ENCODE data around the gene RNF6. TPM values are rescaled to one million over a fixed set of nuclear protein-coding genes. Genes with fewer than 3 reads are reported as not detected.
A peak's percentile ranks its signal among the peaks of the same experiment; 100 is the strongest.

The RNF6 gene
- total and polyA plus RNA-seq, 10 of the 15 experiments (the other 5 are each of a cell fraction or from before 2014, with no cell fraction given): 19.0 to 54.0 (median 33.8) TPM

DNA sequence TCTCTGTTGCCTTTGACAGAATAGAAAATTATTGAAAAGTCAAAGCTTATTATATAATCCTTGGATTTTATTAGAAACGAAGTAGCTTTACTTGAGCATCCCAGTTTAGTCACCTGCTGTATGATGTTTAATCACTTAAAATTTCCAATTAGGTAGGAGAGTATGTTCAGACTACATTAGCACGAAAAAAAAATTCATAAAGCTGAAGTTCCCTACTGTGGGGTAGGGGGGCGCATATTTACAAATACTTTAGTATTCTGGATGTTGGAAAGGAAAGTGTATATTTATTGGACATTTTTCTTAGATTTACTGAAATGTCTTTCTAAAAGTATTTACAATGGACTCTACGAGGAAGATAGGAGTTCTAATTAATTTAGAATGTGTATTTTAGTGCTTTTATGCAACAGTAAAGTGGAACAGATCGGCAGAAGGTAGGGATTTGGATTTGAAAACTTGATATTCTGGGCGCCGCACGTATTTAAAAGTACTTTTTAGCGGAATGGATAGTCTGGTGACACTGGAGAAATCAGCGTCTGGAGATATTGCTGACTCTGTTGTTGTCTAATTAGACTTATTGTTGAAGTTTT is 33.7 kb upstream of the RNF6 start:
- Histone ChIP-seq H3K27ac (ENCODE audit: control insufficient read depth, insufficient read depth) (no peak overlapping the region), H3K9ac (ENCODE audit: control insufficient read depth, insufficient read depth, low read length) (peak overlapping the region; percentile 61), H3K9me3 (replicated peaks; ENCODE audit: control insufficient read depth, insufficient read depth, low read length) (no peaks in the 10 kb centered on the region), H4K20me1 (ENCODE audit: control insufficient read depth, insufficient read depth) (no peaks in the 10 kb centered on the region), H3K4me2 (ENCODE audit: control insufficient read depth, insufficient read depth) (peak overlapping the region; percentile 76), H3K36me3 (ENCODE audit: control insufficient read depth in 2 of 2, insufficient read depth in 2 of 2, low read length in 1 of 2) (no peaks in the 10 kb centered on the region), H2AFZ (ENCODE audit: control insufficient read depth, low read depth, low read length) (no peak overlapping the region), H3K4me1 (ENCODE audit: control insufficient read depth, insufficient read depth, low read length) (no peaks in the 10 kb centered on the region), H3K27me3 (replicated peaks in 1 of 2; ENCODE audit: control insufficient read depth in 2 of 2, insufficient read depth in 2 of 2, low read length in 1 of 2) (no peaks in the 10 kb centered on the region; a peak in 1 of 4 replicates), H3K4me3 (peak overlapping the region; percentile 80), H3K79me2 (ENCODE audit: control insufficient read depth, insufficient read depth, low read length) (peaks cover 50% of the 10 kb centered on the region)
- TF ChIP-seq, protein P1, sequence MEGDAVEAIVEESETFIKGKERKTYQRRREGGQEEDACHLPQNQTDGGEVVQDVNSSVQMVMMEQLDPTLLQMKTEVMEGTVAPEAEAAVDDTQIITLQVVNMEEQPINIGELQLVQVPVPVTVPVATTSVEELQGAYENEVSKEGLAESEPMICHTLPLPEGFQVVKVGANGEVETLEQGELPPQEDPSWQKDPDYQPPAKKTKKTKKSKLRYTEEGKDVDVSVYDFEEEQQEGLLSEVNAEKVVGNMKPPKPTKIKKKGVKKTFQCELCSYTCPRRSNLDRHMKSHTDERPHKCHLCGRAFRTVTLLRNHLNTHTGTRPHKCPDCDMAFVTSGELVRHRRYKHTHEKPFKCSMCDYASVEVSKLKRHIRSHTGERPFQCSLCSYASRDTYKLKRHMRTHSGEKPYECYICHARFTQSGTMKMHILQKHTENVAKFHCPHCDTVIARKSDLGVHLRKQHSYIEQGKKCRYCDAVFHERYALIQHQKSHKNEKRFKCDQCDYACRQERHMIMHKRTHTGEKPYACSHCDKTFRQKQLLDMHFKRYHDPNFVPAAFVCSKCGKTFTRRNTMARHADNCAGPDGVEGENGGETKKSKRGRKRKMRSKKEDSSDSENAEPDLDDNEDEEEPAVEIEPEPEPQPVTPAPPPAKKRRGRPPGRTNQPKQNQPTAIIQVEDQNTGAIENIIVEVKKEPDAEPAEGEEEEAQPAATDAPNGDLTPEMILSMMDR (IDR thresholded peaks at IDR 0.05 in 2 of 3, conservative IDR thresholded peaks at IDR 0.05 in 1 of 3; ENCODE audit: control insufficient read depth in 2 of 3, extremely low read depth in 1 of 3, insufficient read depth in 1 of 3, low read depth in 3 of 3, low read length in 3 of 3): peak; percentile 23 to 41 (median 28); a peak in 4 of 6 replicates
- TF ChIP-seq MYB (IDR thresholded peaks at IDR 0.05; ENCODE audit: borderline replicate concordance, low read depth, low read length): no peak
- BruUV-seq (replicated peaks): no TSS peak
- no peak for ATAC-seq
- no peak for DNase-seq (ENCODE audit: low read depth, low spot score)
- POLR2A ChIA-PET: no interaction called here
- RAD21 ChIA-PET (ENCODE audit: unreplicated experiment): interaction anchor here (0.9 kb wide), 1 partner anchor 71 kb away, joined by 3 read pairs; no protein-coding TSS in a partner anchor
- SMC1A ChIA-PET (ENCODE audit: uncharacterized antibody, unreplicated experiment): interaction anchor here (0.7 to 2.7 kb wide), 3 partner anchors 10 to 129 kb away, joined by 3 to 8 read pairs (median 3); no protein-coding TSS in a partner anchor
- in situ Hi-C loops (cut with MboI) (no loop called here), intact Hi-C loops (cut with micrococcal nuclease; ENCODE audit: unreplicated experiment) (loop anchor here (2.0 to 5.0 kb wide), 2 partner anchors 35 to 72 kb away; no protein-coding TSS in a partner anchor)
- CTCF ChIA-PET: interaction anchor here (0.6 to 3.0 kb wide), 8 partner anchors 10 to 227 kb away, joined by 3 to 15 read pairs (median 4); no protein-coding TSS in a partner anchor
- FAIRE-seq: peak; percentile 35
- 71% methylated on average over 10 of the region's 10 CpGs for WGBS (ENCODE audit: insufficient coverage, insufficient replicate concordance, low lambda C conversion rate, missing lambda C conversion rate)

DNA sequence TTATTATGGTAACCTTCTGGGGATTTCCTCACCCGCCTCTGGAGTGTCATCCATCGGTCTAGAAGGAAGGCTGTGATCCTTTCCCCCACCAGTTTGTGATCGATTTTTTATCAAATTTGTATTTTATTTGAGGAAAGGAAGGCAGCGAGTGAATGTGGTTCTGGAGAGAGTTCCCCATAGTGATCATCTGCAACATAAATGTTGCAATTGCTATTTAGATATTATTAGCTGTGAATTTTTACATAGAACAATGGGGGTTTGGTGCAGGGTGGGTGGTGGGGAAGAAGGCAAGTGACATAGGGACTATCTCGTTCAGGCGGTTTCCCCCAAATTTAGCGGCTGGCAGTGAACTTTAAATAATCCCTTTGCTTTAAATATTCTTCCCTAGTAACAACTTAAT is 33.0 kb upstream of the RNF6 start:
- Histone ChIP-seq H3K27ac (ENCODE audit: control insufficient read depth, insufficient read depth) (peak overlapping the region; percentile 86), H3K9me3 (replicated peaks; ENCODE audit: control insufficient read depth, insufficient read depth, low read length) (no peaks in the 10 kb centered on the region), H3K4me1 (ENCODE audit: control insufficient read depth, insufficient read depth, low read length) (no peaks in the 10 kb centered on the region), H3K79me2 (ENCODE audit: control insufficient read depth, insufficient read depth, low read length) (peaks cover 50% of the 10 kb centered on the region), H3K27me3 (replicated peaks in 1 of 2; ENCODE audit: control insufficient read depth in 2 of 2, insufficient read depth in 2 of 2, low read length in 1 of 2) (no peaks in the 10 kb centered on the region; a peak in 1 of 4 replicates), H4K20me1 (ENCODE audit: control insufficient read depth, insufficient read depth) (no peaks in the 10 kb centered on the region), H3K36me3 (ENCODE audit: control insufficient read depth in 2 of 2, insufficient read depth in 2 of 2, low read length in 1 of 2) (no peaks in the 10 kb centered on the region), H3K4me2 (ENCODE audit: control insufficient read depth, insufficient read depth) (peak overlapping the region; percentile 76), H3K9ac (ENCODE audit: control insufficient read depth, insufficient read depth, low read length) (peak overlapping the region; percentile 61), H3K4me3 (peak overlapping the region; percentile 80), H2AFZ (ENCODE audit: control insufficient read depth, low read depth, low read length) (peak overlapping the region; percentile 38; the same call in 1 of the 2 replicates)
- FAIRE-seq: no peak
- CTCF ChIA-PET: interaction anchor here (0.6 to 3.0 kb wide), 6 partner anchors 10 to 645 kb away, joined by 3 to 15 read pairs (median 4); no protein-coding TSS in a partner anchor
- RAD21 ChIA-PET (ENCODE audit: unreplicated experiment): interaction anchor here (0.9 kb wide), 1 partner anchor 70 kb away, joined by 3 read pairs; no protein-coding TSS in a partner anchor
- intact Hi-C loops (cut with micrococcal nuclease; ENCODE audit: unreplicated experiment) (loop anchor here (2.0 to 5.0 kb wide), 2 partner anchors 34 to 72 kb away; no protein-coding TSS in a partner anchor), in situ Hi-C loops (cut with MboI) (no loop called here)
- POLR2A ChIA-PET: no interaction called here
- no TSS peak for BruUV-seq (replicated peaks)
- ATAC-seq: no peak
- DNase-seq (ENCODE audit: low read depth, low spot score): no peak
- 1% methylated on average over 7 of the region's 7 CpGs for WGBS (ENCODE audit: insufficient coverage, insufficient replicate concordance, low lambda C conversion rate, missing lambda C conversion rate)
- SMC1A ChIA-PET (ENCODE audit: uncharacterized antibody, unreplicated experiment): interaction anchor here (0.7 to 1.4 kb wide), 2 partner anchors 36 to 129 kb away, joined by 3 read pairs; no protein-coding TSS in a partner anchor
- TF ChIP-seq ETV6 (conservative IDR thresholded peaks at IDR 0.05 in 1 of 2, IDR thresholded peaks at IDR 0.05 in 1 of 2; ENCODE audit: borderline replicate concordance in 1 of 2, low read depth in 1 of 2) (no peak), NFXL1 (IDR thresholded peaks at IDR 0.05; ENCODE audit: borderline replicate concordance) (no peak), STAT3 (IDR thresholded peaks at IDR 0.05; ENCODE audit: low read depth, low read length) (no peak), ZNF622 (IDR thresholded peaks at IDR 0.05) (no peak), DPF2 (IDR thresholded peaks at IDR 0.05) (no peak), CHD2 (IDR thresholded peaks at IDR 0.05; ENCODE audit: borderline replicate concordance, low read depth, low read length) (no peak), POU2F2 (IDR thresholded peaks at IDR 0.05; ENCODE audit: borderline replicate concordance, low read depth, low read length) (no peak), EGR1 (IDR thresholded peaks at IDR 0.05; ENCODE audit: borderline replicate concordance in 1 of 2, low read depth in 2 of 2, low read length in 2 of 2) (no peak), SMAD5 (IDR thresholded peaks at IDR 0.05; ENCODE audit: low read depth) (no peak), GABPA (IDR thresholded peaks at IDR 0.05; ENCODE audit: low read depth) (no peak)
- TF ChIP-seq, protein P2, sequence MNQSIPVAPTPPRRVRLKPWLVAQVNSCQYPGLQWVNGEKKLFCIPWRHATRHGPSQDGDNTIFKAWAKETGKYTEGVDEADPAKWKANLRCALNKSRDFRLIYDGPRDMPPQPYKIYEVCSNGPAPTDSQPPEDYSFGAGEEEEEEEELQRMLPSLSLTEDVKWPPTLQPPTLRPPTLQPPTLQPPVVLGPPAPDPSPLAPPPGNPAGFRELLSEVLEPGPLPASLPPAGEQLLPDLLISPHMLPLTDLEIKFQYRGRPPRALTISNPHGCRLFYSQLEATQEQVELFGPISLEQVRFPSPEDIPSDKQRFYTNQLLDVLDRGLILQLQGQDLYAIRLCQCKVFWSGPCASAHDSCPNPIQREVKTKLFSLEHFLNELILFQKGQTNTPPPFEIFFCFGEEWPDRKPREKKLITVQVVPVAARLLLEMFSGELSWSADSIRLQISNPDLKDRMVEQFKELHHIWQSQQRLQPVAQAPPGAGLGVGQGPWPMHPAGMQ (IDR thresholded peaks at IDR 0.05; ENCODE audit: borderline replicate concordance): no peak
